Omental fat pad (tissue), 4 donors: ENCODE data around the gene STX16. TPM values are rescaled to one million over a fixed set of nuclear protein-coding genes. Genes with fewer than 3 reads are reported as not detected.

ENCODE experiments used
- ATAC-seq: fragments of 150-250 bp; one replicate; pipeline ENCODE4 v1.9.1; 2016; ENCODE audit warnings: mild to moderate bottlenecking, moderate library complexity; ENCODE audit not compliant: low FRiP score
- DNase-seq: peaks from one replicate; pipeline ENCODE4 v3.0.0-alpha.2; 2019; ENCODE audit warnings: low spot score
- CTCF ChIP-seq, 3 donors: fragments of 450-650 bp; IDR thresholded peaks; one replicate each; pipeline ENCODE4 v1.5.1; 2016 to 2017; ENCODE audit warnings: antibody characterized with exemption in 3 of 3, mild to moderate bottlenecking in 3 of 3, moderate library complexity in 2 of 3
- total RNA-seq, 4 donors: library from RNA; depleted of rRNA; stranded (reverse); fragments of >200 nt; gene quantifications; one replicate each; pipeline ENCODE4 v1.1.0, GENCODE V29; 2016

The STX16 gene
- total RNA-seq, 4 donors from 2014 or later = 38.5 to 87.2 (median 49.1) TPM

GRCh38 chr20:58619077-58619863, 31.8 kb upstream of the STX16 start:
- TF ChIP-seq CTCF (IDR thresholded peaks at IDR 0.05) = no peak
- DNase-seq (no peak), ATAC-seq (no peak)

GRCh38 chr20:58619864-58620431, 31.1 kb upstream of the STX16 start:
- TF ChIP-seq CTCF (IDR thresholded peaks at IDR 0.05) = no peak
- no peak for DNase-seq
- ATAC-seq = no peak

GRCh38 chr20:58621906-58622548, 29.1 kb upstream of the STX16 start:
- no peak for DNase-seq
- no peak for ATAC-seq
- TF ChIP-seq CTCF (IDR thresholded peaks at IDR 0.05) = no peak

GRCh38 chr20:58622671-58623578, 28.2 kb upstream of the STX16 start:
- TF ChIP-seq CTCF (IDR thresholded peaks at IDR 0.05) = no peak
- DNase-seq = no peak
- no peak for ATAC-seq

GRCh38 chr20:58623579-58624473, 27.3 kb upstream of the STX16 start:
- peak; percentile 45 for DNase-seq
- TF ChIP-seq CTCF (IDR thresholded peaks at IDR 0.05) = no peak
- peak; percentile 97 for ATAC-seq

- ATAC-seq (no peak), DNase-seq (no peak)
- TF ChIP-seq CTCF (IDR thresholded peaks at IDR 0.05) = no peak
These were observed 26.4 kb upstream of the STX16 start for GRCh38 chr20:58624687-58625086.
